Stimulated activated CD8-positive, alpha-beta memory T cell treated with anti-CD3 and anti-CD28 coated beads, Interleukin-12 subunit alpha, Interleukin-12 subunit beta, amount 100 ng/mL, for 4 hours (primary cell): Measurements from ENCODE around the gene ENO3.
A peak's percentile ranks its signal among the peaks of the same experiment; 100 is the strongest.

ENCODE experiments used
- DNase-seq: peaks from one replicate; pipeline ENCODE4 v3.0.0-alpha.2; 2020; ENCODE audit warnings: low read depth

The ENO3 gene

DNA sequence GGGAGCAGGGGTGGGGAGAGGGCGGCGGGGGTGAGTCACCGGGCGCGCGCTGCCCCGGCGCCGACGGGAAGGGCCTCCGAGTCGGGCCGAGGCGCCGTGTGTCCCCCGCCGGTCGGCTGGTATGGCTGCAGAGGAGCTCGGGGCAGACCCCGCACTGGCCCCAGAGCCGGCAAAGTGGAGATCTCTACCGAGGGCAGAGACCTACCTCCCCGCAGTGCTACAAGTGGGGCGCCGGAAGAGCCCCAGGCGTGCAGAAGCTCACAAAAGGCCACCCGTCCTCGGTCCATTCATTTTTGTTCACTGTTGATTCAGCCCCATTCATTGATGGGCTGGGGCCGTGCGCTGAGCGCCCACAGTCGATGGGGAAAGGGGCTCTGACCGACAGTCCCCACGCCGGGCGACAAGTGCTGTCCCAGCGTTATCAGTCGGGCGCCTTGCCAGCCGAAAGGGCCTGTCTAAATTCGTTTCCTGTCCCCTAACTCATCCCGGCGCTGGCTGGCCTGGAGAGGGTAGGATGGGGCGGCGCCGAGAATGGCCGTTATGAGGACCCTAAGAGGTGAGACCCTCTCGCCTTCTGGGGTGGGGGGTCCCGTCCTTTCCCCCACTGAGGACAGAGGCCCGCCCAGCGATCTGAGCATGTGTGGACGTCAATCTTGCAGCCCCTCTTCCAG, 709 bp upstream of the ENO3 start:
- peak; percentile 19 for DNase-seq

DNA sequence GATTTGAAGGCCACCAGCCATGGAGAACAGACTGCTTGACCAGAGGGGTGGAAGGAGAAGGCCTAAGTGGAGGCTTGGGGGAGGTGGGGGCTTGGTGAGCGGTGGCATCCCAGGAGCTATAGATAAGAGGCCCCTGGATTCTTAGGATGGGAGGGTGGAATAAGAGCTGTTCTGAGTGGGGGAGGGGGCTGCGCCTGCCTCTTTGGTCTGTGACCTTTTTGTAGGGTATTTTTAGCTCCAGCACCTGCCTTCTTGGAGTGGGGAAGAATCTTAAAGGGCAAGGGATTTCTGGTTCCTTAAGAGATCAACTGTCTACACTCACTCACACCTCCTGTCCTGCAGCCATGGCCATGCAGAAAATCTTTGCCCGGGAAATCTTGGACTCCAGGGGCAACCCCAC, 567 bp downstream of the ENO3 start:
- no peak for DNase-seq

DNA sequence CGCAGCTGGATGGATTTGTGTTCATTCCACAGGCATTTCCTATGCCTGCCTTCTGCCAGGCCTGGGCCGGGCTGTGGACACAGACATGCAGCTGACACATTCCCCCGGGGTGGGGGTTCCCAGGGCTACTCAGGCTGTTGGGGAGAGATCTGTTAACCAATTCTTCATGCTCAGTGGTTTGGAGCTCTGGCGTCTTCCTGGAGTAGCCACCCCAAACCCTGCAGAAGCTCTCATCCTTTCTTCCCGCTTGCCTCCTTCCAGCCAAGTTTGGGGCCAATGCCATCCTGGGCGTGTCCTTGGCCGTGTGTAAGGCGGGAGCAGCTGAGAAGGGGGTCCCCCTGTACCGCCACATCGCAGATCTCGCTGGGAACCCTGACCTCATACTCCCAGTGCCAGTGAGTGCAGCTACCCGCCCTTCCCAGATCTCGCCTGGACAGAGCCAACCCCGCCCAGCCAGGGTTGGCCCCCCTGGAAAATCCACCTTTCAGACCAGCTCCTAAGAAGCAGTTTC, 2.6 kb downstream of the ENO3 start:
- no peak for DNase-seq

DNA sequence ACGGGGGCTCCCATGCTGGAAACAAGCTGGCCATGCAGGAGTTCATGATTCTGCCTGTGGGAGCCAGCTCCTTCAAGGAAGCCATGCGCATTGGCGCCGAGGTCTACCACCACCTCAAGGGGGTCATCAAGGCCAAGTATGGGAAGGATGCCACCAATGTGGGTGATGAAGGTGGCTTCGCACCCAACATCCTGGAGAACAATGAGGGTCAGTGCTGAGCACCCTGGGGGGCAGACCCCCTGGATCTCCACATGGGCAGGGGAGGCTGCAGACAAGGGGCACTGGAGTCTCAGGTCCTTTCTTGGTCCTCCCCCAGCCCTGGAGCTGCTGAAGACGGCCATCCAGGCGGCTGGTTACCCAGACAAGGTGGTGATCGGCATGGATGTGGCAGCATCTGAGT, 4.2 kb downstream of the ENO3 start:
- DNase-seq, result no peak

DNA sequence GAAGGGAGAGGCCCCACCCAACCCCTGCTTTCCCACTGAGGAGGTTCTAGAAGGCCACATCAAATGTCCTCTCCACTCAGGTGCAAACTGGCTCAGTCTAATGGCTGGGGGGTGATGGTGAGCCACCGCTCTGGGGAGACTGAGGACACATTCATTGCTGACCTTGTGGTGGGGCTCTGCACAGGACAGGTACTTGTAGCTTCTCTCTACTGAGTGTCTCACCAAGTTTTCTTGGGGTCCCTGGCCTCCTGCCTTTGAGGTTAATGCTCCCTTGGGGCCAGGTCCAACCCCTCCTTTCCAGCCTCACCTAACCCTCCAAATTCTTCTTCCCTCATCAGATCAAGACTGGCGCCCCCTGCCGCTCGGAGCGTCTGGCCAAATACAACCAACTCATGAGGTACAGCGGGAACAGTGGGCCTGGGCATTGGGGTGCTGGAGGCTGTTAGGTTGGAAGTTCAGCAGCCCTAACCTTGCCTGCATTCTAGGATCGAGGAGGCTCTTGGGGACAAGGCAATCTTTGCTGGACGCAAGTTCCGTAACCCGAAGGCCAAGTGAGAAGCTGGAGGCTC, 5.7 kb downstream of the ENO3 start:
- no peak for DNase-seq

DNA sequence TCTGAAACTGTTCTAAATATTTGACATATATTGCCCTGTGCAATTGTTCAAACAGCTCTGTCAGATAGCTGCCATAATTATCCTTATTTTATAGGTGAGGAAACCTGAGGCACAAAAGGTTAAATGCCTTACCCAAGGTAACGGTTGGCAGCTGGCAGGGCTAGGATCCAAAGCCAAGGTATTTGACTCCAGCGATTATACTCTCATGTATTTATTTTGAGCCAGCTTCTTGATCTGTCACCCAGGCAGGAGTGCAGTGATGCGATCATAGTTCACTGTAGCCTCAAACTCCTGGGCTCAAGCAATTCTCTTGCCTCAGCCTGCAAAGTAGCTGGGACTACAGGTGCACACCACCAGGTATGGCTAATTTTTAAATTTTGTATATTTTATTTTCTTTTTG, 7.2 kb downstream of the ENO3 start:
- DNase-seq, result no peak

DNA sequence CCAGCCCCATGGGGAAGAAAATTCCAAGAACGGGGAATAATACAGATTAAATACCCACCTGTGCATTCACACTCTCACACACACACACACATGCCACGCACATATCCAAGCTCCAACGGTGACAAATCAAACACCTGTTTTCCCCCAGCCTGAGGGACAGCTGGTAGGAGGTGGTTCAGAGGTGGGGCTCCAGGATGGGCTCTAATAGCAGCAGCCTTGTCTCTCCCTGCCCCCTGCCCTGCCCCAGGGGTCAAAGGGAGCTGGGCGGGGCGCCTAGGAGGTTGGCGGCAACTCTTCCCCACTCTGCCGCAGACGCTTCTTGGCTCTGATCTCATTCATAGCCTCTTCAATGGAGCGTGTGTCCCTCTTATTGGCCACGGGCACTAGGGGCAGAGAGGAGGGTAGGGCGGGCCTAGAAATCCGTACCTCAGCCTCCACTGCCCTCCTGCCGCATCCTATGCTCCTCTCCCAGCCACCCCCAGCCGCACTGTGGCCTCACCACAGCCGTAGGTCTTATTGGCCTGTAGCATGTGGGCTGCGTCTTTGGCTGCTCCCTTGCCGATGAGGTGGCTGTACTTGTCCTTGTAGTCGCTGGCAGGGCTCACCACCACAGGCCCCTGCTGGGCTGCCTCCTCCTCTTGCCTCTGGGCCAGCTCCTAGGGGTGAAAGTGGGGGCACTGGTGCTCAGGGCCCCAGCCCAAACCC, 8.5 kb downstream of the ENO3 start:
- DNase-seq, result no peak

DNA sequence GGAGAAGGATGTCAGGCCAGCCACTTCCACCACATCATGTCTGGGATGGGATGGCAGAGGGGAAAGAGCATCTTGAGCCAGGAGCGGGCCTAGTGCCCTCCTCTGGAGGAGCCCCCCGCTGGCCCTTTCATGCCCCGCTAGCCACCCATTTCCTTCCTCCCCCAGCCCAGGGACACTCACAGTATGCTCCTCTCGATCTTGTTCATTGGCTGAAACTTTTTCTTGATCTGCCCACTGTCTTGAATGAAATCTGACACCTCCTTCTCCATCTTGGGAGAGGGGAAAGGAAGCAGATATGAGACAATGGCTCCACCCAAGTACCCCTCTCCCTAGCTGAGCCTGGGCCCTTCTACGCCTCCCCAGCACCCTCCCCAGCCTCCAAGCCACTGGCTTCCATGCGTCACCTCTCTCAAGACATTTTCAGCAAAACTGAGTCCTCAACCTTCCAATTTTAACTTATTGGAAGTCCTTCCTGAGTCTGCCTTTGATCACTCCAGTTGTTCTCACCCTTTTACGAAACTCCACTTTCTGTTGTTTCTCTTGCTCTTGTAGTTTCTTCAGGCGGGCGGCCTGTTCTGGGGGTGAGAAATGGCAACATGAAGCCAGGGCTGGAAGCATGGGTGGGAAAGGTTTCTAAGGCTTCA, 9.5 kb downstream of the ENO3 start:
- no peak for DNase-seq

DNA sequence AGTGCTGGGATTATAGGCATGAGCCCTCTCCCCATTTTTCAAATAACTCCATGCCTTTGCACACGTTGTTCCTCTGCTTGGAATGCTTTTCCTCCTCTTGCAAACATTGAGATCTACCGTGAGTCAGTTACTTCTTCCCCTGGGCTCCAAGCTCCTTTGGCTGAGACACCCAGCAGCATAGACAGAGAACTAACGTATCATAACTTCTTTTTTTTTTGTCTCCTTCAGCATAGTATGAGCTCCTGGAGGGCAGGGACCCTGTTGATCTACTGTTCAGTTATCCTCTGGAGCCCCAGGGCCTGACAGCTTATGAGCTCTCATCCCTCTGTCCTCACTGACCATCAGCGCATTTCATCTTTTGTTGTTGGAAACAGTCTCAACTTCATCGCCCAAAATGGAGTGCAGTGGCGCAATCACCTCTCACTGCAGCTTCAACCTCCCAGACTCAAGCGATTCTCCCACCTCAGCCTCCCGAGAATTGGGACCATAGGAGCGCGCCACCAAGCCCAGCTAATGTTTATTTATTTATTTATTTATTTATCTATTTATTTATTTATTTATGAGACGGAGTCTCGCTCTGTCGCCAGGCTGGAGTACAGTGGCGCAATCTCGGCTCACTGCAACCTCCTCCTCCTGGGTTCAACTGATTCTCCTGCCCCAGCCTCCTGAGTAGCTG, 14.5 kb downstream of the ENO3 start:
- no peak for DNase-seq

DNA sequence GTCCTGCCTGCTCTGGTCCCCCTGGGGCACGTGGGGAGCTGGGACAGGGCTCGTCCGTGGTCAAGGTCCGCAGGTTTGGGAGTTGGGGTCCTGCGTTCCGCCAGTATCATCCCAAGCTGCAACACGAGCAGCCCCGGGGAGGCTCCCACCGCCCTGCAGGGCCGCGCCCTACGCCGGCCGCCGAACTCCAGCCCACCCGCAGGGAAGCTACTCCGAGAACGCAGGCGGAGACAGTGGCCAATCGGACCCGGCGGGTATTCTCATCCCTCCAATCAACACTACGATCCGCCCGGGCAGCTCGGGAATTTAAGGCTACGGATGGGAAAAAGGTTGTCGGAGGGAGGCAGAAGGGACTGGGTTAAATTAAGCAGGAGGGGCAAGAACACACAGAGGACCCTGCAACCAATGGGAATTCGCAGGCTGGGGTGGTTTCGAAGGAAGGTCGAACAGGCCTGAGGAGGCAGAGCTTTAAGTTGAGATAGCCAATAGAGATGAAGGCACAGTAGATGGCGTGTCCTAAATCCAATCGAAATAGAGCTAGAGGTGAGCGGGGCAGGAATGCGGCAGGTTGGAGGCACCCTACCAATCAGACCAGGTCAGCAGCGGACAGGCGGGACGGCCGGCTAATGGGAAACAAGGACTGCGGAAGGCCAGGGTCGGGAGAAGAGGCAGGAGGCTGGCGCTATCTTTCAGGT, 16.1 kb downstream of the ENO3 start:
- peak; percentile 85 for DNase-seq

DNA sequence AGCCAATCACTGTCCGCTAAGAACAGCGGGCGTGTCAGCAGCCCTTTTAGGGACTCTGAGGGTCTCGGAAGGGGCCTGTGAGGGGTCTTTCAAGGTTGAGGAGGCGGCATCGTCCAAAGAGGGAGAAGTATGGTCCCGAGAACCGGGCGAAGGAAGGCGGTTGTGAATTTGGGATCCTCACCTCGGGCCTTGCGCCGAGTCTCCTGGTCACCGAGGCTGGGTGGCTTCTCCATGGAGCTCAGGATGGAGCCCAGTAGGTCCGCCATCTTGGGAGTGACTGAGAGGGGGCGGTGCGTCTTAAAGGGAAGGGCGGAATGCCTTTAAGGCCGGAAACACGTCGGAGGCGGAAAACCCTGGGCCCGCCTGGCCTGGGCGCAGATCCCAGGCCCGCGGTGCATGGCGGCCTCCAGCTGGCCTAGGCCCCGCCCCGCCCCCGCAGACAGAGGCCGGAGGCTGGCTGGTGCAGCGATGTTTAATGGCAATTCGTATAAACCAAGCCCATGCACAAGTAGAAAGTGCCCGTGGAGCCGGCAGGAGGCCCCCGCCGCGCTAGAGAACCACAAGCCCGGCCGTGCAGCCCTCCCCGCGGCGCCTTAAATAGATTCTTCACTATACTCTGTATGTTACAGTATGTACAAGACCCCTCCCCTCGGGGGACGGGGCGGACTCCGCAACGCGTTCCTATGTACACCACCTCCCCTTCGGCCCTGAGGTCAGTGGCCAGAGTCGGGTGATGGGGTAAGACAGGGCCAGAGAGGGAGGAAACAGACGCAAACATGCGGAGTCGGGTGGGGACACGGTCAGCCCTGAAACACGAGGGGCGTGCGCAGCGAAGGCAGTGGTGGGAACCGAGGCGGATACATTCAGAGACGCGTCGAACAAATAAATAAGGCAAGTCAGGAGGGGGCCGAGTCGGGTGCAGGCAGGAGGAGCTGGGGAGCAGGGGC, 16.9 kb downstream of the ENO3 start, which contains the start of gene SPAG7:
SPAG7 (minus strand) TSS at position 279 of the 947 bp plus-strand sequence; CDS start at position 266, 13 bp downstream.
- peak; percentile 84 for DNase-seq

DNA sequence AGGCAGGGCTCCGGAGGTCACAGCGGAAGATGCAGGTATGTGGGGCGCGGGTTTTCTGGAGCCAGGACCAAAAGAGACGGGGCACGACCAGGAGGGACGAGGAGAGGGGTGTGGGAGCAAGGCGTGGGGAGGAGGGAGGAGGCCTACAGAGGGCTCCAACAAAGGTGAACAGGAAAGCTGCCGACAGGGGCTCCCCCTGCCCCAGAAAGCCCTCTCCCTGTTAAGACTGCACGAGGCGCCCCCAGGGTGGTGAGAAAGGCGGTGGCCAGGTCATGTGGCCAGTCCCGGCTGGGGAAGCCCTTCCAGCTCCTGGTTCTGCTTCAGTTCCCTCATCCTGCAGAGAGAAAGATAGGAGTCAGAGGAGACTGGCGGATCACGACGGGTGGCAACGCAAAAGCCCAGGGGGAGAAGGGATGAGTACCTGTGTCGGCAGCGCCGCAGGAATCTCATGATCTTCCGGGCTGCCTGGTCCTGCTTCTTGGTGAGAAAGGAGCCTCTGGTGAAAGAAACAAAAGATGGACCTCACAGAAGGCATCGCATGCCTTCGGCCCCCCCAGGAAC, 17.6 kb downstream of the ENO3 start:
- no peak for DNase-seq

DNA sequence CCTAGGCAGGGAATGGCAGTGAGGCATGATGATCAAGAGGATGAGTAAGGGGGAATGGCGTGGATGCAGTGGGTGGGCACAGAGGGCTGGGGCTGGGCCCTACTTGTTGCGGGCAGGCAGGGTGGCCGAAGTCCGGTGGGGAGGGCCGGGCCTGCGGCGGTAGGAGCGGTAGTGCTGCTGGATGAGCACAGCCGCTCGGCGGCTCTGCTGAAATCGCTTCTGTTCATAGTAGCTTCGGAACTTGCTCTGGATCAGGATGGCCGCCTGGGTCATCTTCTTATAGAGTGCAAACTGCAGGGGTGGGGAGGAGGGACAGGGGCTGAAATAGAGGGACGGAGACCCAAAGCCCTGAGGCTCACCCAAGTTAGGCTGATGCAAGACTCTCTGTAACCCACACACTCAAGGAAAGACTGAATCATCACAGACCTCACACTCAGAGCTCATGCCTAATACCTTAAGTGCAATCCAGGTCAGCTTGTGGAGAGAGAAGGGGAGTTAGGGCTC, 18.2 kb downstream of the ENO3 start:
- peak; percentile 18 for DNase-seq

DNA sequence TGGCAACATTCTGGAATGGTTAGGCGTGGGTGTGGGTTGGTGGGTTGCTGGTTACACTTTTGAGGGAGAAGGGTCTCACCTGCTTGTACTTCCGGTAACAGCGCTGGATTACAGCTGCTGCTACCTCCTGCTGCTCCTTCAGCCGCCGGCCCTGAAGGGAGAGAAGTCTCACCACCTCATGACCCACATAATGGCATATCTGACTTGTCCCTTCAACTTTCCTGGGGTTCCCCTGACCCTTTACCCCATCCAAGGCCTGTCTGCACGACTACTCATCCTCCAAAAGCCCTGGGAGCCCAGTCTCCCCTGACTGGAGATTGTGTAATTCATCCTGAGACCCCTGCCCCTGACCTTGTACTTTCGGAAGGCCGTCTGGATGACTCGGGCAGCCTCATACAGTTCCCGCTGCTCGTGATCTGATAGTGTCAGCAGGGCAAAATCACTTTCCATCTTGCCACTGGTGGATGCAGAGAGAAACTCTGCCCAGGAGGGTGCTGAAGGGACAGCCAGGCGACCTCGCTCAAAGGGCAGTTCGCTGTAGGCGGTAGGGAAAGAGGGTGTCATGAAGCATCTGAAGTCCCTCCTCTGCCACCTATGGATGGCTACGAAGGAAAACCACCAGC, 18.7 kb downstream of the ENO3 start:
- DNase-seq, result no peak

DNA sequence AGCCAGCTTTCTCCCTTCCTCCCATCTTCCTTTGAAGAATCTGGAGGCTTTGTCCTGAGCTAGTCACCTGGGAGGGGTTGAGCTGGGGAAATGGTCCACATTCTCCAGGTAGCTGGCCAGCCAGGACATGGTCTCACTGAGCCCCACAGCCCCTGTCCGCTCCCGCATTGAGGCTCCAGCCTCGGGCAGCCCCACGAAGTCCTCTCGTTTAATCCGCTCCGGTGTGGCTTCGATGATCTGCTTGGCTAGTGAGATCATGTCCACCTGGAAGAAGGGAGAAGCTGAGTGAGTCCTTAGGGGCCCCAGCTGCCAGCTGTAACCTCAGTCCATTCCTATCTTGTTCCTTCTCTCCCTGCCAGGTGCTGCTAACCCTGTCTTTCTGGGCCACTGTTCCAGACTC, 19.4 kb downstream of the ENO3 start:
- no peak for DNase-seq

DNA sequence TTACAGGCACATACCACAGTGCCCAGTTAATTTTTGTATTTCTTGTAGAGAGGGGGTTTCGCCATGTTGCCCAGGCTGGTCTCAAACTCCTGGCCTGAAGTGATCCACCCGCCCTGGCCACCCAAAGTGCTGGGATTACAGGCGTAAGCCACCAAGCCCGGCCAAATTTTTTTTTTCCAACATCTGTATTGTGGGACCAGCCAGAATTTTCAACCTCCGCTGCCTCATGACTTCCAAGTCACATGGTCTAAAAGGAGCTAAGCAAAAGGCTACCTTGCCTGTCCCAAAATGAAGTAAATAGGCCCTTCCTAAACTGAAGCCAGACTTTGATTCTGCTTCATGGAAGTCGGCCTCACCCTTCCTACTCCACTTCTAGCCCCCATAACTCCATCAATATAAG, 20.9 kb downstream of the ENO3 start:
- no peak for DNase-seq

DNA sequence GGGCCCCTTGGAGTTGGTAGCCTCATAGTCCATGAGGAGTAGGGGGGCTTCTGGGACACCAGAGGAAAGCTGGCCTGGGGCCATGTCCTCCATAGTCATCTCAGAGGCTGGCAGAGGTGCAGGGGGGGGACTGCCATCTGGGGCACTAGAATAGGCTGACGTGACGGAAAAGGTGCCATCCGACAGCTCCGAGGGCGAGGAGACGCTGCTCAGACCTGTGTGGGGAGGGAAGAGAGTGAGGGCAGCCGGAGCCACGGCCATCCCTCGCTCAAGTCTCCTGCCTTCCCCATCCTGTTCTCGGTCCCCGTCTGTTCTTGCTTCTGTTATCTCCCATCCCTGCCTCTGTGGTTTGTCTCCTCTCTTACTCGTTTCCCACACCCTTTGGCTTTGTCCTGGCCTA, 21.4 kb downstream of the ENO3 start:
- no peak for DNase-seq

DNA sequence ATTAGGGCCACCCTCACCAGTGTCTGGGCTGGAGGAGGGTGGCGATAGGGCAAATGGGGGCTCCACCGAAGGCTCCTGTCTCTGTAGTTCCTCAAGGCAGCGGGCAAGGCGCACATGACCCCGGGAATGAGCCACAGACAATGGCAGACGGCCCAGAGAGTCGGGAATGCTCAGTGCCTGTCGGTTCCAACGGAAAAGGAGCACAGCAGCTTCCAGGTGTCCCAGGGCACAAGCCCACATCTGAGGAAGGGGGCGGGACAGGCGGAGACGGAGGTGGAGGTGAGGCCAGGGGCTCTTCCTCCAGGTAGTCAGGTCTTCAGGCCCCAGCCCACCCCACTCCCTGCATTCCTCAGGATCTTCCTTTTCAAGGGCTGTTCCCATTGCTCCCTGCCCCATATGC, 21.8 kb downstream of the ENO3 start:
- DNase-seq, result no peak
